Activated CD8-positive, alpha-beta memory T cell treated with anti-CD3 and anti-CD28 coated beads, Interleukin-2, amount 50 U/mL, for 48 hours (primary cell): Measurements from ENCODE around the gene CCDC15.
"Not testable (repeated sequence)": the region's sequence is repeated elsewhere in the genome, so short reads cannot be mapped to it uniquely, and the experiment has no call there.

ENCODE experiments used
- DNase-seq: peaks from one replicate; pipeline ENCODE4 v3.0.0-alpha.2; 2020

Gene CCDC15

DNA sequence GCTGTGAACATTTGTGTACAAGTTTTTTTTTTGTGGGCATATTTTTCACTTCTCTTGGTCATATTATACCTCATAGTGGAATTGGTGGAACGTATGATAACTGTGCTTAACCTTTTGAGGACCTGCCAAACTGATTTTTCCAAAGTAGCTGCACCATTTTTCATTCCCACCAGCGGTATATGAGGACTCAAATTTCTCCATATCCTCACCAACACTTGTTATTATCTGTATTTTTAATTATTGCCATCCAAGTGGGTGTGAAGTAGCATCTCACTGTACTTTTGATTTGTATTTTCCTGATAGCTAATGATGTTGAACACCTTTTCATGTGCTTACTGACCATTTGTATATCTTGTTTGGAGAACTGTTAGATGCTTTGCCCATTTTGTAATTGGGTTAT lies 47.8 kb downstream of the CCDC15 start:
- DNase-seq: no peak

- no peak for DNase-seq
Measured at GRCh38 chr11:125005491-125005890, 51.5 kb downstream of the CCDC15 start.

- no peak for DNase-seq
Measured at GRCh38 chr11:125016413-125016812, 62.4 kb downstream of the CCDC15 start.

- DNase-seq: no peak
Measured at GRCh38 chr11:125020342-125020741, 66.3 kb downstream of the CCDC15 start.

- no peak for DNase-seq
Measured at GRCh38 chr11:125022551-125022950, 68.5 kb downstream of the CCDC15 start.

GRCh38 chr11:125025968-125026367 lies 72.0 kb downstream of the CCDC15 start:
- no peak for DNase-seq

GRCh38 chr11:125029431-125029830 lies 75.4 kb downstream of the CCDC15 start:
- DNase-seq: not testable (repeated sequence)

- no peak for DNase-seq
Measured at GRCh38 chr11:125036933-125037332, 82.9 kb downstream of the CCDC15 start.

DNA sequence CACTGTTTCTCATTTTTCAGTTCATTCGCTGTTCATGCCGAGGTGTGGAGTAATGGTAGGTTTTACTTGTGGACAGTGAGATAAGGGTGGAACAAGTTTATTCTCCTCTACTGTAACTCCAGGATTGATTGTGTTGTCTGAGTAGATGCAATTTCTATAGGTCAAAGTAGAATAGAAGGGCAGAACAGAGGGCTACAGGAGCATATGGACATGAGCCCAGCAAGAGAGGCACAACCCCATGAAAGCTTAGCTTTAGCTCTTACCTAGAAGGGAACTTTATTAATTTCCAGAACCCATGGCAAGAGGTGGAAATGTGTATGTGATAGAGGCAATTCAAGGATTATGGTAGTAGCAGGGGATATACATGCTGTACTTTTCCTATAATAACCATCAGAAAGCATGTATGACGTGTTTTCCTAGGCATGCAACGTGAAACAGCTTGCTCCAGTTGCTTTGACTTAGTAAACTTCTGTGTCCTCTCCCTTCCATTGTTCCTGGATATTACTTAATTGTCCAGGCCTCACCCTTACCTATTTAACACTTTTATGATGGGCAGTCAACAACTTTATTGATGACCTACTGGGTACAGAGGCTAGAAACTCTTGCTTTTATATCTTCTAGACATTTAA lies 95.3 kb downstream of the CCDC15 start:
- no peak for DNase-seq

- no peak for DNase-seq
Measured at GRCh38 chr11:125052047-125052446, 98.0 kb downstream of the CCDC15 start.

DNA sequence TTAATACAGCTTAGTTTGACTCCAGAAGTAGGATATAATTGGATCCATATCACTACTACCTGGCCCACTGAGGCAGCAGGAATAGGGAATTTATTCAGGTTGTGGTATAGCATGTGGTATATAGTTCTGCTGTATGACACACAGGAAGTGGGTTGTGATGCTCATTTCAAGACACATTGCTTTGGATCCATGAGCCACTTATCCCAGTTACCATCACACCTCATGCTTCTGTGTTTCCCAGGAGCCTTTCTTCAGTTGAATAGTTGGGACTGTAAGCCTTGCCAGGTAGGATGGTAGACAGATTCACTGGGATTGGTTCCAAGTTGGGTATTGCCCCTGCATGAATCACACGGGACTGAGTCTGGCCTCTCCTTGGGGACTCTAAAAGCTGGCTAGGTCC lies 99.2 kb downstream of the CCDC15 start:
- no peak for DNase-seq

DNA sequence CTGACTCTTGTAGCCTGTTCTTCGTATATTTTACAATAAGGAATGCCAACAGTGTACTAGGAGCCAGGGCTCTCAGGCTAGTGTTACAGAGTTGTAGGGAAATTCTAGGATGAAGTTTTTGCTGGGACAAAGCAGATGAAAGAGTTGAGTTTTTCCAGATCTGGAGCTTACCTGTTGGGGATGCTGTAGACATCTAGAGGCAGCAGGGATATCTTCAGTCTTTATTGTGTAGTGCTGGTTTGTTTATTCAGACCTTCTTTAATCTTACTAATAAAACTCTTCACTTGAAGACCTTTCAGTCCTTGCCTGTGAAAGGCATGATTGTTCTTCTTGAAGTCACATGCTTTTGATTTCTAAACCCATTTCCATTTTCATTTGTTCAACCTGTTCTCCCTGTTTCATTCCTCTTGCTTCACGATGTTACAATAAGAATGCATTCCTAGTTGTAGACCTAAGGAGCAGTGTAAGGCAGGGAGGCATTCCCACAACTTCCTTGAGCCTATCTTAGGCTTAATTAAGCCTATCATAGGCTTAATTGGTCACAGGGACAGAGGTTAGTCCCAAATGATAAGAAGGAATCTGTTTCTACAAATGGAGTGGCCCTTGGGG lies 101.2 kb downstream of the CCDC15 start:
- no peak for DNase-seq

- DNase-seq: not testable (repeated sequence)
Measured at GRCh38 chr11:125056111-125056510, 102.1 kb downstream of the CCDC15 start.

DNA sequence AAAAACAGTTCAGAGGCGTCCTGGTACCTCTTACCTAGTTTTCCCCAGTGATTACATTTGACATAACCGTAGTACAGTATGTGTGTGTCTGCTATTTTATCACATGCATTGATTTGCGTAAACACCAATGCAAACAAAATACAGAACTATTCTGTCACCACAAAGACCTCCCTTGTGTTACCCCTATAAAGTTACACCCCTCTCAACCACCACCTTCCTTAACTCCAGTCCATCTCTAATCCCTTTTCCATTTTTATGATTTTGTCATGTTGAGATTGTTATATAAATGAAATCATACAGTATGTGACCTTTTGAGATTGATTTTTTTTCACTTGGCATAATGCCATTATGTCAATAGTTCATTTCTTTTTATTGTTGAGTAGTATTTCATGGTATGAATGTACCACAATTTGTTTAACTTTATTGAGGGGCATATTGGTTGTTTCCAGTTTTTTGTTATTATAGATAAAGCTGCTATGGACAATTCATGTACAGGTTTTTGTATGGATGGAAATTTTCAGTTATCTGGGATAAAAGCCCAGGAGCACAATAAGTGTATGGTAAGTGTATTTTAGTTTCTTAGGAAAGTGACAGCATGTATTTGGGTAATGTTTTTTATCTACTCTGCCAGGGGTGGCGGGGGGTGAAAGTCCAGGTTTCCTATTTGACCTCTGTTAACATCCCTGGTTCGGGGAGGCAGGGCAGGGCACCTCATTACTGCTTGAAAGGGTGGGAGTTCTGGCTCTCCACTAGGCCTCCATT lies 103.1 kb downstream of the CCDC15 start:
- no peak for DNase-seq

DNA sequence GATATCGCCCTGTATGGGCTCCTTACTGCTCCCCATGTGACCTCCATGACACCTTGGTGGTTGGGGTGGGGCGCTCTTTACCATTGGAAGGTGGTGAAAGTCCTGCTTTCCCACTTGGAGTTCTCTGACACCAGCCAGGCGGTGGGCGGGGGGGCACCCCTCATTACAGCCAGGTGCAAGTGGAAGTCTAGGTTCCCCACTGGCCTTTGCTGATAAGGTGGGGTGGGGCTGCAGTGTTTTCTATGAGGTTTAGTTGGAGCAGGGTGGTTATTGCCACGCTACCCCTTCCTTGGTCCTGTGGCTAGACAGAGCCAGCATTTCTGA lies 103.7 kb downstream of the CCDC15 start:
- no peak for DNase-seq

DNA sequence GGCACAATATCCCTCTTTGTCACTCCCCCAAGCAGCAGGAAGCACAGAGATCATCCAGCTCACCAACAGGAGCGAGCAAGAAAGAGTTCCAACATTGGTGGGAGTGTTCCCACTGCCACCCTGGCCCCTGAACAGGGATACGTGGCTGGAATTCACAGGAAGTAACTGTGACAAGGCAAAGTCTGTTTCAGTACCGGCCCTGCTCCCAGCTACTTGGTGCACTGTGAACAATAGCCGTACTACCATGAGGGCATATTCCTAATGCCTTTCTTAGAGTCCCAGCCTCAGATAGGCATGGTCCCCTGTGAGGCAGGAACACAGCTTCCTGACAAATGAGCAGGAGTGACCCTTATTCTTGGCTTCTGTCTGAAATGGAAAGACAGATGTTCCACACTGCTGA lies 107.3 kb downstream of the CCDC15 start:
- DNase-seq: no peak

DNA sequence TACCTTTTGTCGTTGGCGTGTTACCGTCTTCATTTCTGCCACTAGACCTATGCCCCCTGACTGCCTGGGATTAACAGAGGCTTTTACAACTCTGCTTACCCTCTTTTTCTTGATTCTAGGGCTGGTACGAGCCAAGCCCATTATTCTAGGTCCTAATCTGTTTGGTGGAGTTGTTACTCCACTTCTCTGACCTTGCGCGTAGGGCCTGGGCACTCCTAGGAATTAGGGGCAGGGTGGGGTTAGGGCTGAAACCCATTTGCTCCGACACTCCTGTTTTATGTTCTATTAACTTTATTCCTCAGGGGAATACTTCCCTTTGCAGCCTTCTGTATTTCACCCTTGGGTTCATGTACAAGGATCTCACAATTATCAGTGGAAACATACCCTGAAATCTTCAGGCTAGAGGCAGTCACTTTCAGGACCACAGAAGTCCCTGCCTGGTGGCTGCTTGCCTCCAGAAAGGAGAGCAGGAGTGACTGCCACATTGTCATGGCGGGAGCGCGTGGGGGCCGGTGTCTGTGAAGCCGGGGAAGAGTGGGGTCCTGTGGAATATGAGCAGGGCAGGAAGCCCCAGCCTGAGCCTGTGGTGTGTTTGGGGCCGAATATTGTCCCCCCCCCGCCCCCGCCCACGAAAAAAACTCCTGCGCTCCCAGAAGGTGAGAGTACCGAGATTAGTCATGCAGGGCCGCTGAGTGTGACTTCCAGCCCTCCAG lies 108.4 kb downstream of the CCDC15 start:
- no peak for DNase-seq

DNA sequence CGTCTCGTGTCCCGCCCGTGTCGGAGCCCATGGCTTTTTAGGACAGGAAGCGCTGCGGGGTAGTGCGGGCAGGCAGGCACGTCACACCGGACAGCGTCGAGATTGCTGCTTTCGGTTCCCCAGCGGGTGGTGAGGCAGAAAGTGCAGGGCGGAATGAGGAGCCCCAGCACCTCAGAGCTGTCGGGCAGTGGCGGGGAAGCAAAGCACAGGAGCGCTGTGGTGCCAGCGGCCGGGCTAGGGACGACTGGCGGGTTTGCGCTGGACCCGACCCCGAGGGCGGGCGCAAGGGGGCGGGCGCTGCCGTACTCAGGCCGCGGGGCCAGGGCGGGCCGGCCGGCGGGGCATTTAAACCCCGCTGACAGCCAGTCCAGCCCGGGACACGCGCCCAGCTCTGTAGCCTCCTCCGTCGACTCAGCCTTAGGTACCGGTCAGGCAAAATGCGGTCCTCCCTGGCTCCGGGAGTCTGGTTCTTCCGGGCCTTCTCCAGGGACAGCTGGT lies 109.0 kb downstream of the CCDC15 start, which contains the start of gene SLC37A2:
SLC37A2 (plus strand) TSS at position 375 of the 498 bp plus-strand sequence; CDS start at position 438, 63 bp downstream.
- DNase-seq: peak; percentile 74

DNA sequence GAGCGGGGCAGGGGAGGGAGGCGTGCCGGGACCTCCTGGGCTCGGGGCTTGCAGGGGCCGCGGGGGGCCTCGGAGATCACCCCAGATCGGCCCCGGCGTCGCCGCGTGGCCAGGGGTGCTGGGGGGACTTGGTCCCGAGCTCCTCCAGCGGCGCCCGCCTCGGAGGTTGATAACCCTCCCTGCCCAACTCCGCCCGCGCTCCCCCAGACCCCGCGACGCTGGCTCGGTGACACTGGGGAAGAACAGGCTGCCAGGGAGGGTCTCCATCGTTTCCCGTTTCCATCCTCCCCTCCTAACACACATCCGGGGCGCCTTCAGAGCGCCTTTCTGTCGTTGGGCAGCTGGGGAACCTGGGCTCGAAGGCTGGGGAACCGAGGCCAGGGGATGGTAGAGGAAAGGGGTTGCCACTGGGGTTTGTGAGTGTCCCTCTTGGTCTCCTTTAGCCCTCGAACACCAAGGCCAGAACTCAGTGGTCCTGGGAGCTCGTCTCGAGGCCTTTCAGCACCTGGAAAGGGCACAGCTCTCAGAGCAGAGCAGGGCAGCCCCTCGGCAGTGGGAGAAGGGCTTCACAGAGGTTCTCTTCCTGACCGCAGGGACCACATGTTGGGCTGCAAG lies 109.5 kb downstream of the CCDC15 start:
- peak; percentile 58 for DNase-seq

- DNase-seq: no peak
Measured at GRCh38 chr11:125064070-125064469, 110.1 kb downstream of the CCDC15 start.

GRCh38 chr11:125068368-125068767 lies 114.4 kb downstream of the CCDC15 start:
- DNase-seq: no peak

GRCh38 chr11:125069008-125069407 lies 115.0 kb downstream of the CCDC15 start:
- DNase-seq: no peak

DNA sequence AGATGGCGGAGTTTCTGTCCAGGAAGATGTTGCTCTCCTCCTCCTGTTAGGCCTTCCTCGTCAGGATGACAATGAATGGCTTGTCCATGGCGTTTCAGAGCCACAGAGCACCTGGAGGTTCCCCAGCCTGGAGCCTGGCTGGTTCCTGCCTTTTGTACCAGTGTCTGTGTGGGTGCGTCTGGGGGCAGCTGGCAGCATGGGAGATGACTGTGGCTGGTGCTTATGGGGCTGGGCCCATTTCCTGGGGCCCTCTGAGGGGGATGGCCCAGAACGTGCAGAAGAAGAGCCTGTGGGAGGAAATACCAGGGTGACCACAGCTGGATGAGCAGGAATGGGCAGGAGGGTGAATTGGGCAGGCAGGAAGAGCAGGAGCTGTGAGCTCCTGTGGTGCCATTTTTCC lies 115.8 kb downstream of the CCDC15 start:
- no peak for DNase-seq
